ENCODE data around the gene ZNF513.

ZNF513 gene

DNA sequence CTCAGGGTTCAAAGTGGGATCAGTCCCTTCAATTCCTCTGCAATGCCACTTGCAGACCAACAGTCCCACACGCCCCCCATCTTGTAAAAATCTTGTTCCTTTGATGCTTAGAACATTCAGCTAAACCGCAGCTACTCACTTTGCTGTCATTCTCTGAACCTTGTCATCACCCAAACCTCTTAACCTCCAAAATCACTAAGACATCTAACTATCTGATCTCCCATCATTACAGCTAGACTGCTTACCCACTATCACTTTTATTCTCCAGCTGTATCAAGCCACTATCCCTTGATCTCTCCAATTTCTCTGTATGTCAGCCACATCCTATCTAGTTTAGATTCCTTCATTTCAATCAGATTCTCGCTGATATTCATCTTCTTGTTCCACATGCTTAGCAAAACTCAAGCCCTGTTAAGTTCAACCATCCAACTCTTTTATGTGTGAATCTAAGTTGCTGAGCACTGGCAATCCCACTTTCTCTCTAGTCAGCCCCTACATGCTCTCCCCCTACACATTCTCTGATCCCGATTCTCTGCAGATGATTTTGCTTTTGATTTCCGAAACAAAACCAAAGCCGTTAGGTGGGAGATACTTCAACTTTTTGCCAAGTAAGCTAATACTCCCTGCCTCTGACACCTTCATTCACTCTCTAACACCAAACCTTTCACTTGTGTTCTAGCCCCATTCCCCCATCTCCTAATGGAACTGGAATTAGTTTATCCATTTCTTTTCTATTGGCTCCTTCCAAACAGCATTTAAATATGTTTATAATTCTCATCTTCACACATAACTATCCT is 28.5 kb downstream of the ZNF513 start:
- DNase-seq (ENCODE audit: low read depth): no peak
- H3K4me3 ChIP-seq (ENCODE audit: low read length): no peak overlapping the region
- TF ChIP-seq, protein P1, sequence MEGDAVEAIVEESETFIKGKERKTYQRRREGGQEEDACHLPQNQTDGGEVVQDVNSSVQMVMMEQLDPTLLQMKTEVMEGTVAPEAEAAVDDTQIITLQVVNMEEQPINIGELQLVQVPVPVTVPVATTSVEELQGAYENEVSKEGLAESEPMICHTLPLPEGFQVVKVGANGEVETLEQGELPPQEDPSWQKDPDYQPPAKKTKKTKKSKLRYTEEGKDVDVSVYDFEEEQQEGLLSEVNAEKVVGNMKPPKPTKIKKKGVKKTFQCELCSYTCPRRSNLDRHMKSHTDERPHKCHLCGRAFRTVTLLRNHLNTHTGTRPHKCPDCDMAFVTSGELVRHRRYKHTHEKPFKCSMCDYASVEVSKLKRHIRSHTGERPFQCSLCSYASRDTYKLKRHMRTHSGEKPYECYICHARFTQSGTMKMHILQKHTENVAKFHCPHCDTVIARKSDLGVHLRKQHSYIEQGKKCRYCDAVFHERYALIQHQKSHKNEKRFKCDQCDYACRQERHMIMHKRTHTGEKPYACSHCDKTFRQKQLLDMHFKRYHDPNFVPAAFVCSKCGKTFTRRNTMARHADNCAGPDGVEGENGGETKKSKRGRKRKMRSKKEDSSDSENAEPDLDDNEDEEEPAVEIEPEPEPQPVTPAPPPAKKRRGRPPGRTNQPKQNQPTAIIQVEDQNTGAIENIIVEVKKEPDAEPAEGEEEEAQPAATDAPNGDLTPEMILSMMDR (conservative IDR thresholded peaks at IDR 0.05; ENCODE audit: low read depth, low read length): no peak

DNA sequence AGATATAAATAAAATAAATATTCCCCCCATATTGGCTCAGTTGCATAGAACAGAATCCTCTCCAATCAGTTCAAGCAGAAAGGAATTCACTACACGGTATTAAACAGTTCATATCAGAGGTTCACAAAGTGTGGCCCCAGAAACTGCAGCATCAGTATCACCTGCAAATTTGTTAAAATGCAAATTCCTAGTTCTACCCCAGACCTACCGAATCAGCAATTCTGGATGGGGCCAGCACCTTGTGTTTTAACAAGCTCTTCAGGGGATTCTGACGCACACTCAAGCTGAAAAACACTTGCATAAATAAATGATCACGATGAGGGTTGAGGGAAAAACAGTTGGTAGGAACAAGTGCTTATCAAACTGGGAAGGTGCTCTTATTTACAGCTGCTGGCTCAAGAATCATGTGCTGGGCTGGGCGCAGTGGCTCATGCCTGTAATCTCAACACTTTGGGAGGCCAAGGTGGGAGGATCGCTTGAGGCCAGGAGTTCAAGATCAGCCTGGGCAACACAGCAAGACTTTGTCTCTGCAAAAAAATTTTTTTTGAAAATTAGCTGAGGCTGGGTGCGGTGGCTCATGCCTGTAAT is 30.3 kb downstream of the ZNF513 start:
- H3K4me3 ChIP-seq (ENCODE audit: low read length): no peak overlapping the region
- TF ChIP-seq, protein P1 (conservative IDR thresholded peaks at IDR 0.05; ENCODE audit: low read depth, low read length): no peak
- DNase-seq (ENCODE audit: low read depth): no peak

DNA sequence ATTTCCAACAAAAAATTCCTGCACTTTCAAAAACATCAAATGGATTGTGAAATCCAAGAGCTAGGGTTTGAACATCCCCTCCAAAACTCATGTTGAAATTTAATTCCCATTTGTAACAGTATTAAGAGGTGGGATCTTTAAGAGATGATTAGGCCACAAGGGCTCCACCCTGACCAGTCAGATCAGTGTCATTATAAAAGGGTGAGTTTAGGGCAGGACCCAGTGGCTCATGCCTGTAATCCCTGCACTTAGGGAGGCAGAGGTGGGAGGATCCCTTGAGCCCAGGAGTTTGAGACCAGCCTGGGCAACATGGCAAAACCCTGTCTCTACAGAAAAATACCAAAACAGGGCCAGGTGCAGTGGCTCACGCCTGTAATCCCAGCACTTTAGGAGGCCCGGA is 32.9 kb downstream of the ZNF513 start:
- no peak overlapping the region for H3K4me3 ChIP-seq (ENCODE audit: low read length)
- DNase-seq (ENCODE audit: low read depth): no peak
- TF ChIP-seq, protein P1 (conservative IDR thresholded peaks at IDR 0.05; ENCODE audit: low read depth, low read length): no peak

DNA sequence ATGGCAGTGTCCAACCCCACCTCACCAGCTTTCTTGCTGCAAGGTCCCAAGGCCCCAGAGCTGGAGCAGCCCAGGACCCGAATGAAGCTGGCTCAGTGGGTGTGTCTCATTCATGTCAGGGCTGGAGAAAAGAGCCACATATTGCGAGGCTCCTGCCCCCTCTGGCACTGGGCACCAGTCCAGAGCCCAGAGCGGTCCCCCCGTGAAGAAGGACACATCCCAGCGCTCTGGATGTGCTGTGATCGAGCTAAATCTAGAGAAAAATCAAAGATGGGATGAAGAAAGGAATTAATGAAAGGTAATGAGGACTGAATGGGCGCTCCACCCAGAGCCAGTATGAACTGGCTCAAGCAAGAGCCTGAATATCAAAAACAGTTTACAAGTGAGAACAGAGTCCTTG is 44.4 kb downstream of the ZNF513 start:
- no peak overlapping the region for H3K4me3 ChIP-seq (ENCODE audit: low read length)
- DNase-seq (ENCODE audit: low read depth): no peak
- TF ChIP-seq, protein P1 (conservative IDR thresholded peaks at IDR 0.05; ENCODE audit: low read depth, low read length): no peak

DNA sequence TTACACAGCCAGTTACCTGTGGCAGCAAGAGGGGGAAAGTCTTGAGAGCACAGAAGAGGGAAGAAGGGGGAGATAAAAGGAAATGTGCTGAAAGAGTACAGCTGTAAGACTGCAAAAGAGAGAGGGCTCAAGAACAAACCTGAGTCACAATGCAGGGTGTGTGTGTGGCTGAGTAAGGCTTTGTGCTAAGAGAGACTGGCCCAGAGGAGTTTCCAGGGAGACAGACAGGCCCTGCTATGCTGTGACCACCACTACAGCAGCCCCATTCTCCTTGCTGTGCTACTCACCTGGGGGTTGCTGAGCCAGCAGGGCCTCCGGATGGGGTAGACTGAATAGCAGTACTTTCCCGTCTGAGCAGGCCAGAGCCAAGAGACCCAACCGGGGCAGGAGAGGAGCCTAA is 45.2 kb downstream of the ZNF513 start:
- no peak for DNase-seq (ENCODE audit: low read depth)
- TF ChIP-seq, protein P1 (conservative IDR thresholded peaks at IDR 0.05; ENCODE audit: low read depth, low read length): no peak
- H3K4me3 ChIP-seq (ENCODE audit: low read length): no peak overlapping the region
